Pancreas (tissue), 10 donors: ENCODE data around the gene MYH14. TPM values are rescaled to one million over a fixed set of nuclear protein-coding genes. Genes with fewer than 3 reads are reported as not detected.
A peak's percentile ranks its signal among the peaks of the same experiment; 100 is the strongest.

ENCODE experiments used
- ATAC-seq, 4 donors: fragments of 200-7000 bp; cut with Tn5 transposase; one replicate each; pipeline versions ENCODE4 v1.8.0 to v1.9.1; 2020; ENCODE audit warnings: mild to moderate bottlenecking in 4 of 4, moderate library complexity in 4 of 4
- DNase-seq, 6 donors: peaks; one replicate each; pipeline ENCODE4 v3.0.0-alpha.2; 2020
- FAIRE-seq: peaks from 2 replicates; lab custom pipeline; 2012; peaks lifted over from hg19 to GRCh38; lab: Jason Lieb, UNC
- H3K27ac ChIP-seq, 4 donors: fragments of 200-600 bp; sonication (generic); 1 replicate in 3 of 4; 2 replicates in 1 of 4; pipeline versions ENCODE4 v1.5.0 to v1.8.0; 2020
- H3K27me3 ChIP-seq, 4 donors: fragments of 200-600 bp; one replicate each; pipeline ENCODE4 v1.8.0; 2021
- H3K36me3 ChIP-seq, 3 donors: fragments of 200-600 bp; sonication (generic) in 1 of 3; one replicate each; pipeline versions ENCODE4 v1.5.0 to v1.8.0; 2020 to 2021
- H3K4me1 ChIP-seq, 3 donors: fragments of 200-600 bp; one replicate each; pipeline ENCODE4 v1.8.0; 2021
- H3K4me3 ChIP-seq, 4 donors: fragments of 200-600 bp; sonication (generic) in 2 of 4; one replicate each; pipeline versions ENCODE4 v1.5.0 to v1.8.0; 2020 to 2021
- H3K9me3 ChIP-seq, 4 donors: fragments of 200-600 bp; one replicate each; pipeline ENCODE4 v1.8.0; 2021
- CTCF ChIP-seq, 4 donors: fragments of 200-600 bp; sonication (generic) in 3 of 4; IDR thresholded peaks; one replicate each; pipeline versions ENCODE4 v1.5.0 to v1.8.0; 2021; ENCODE audit warnings: antibody characterized with exemption in 4 of 4
- WGBS, 2 donors: extraction: QIAGEN DNeasy Blood & Tissue Kit; methylation state at CpG; one replicate each; pipeline ENCODE4 v1.1.7; 2013; 5-methylcytosine and 5-hydroxymethylcytosine counted together
- intact Hi-C, 3 donors: fragments of 100-400 bp; cut with DNase I; formaldehyde crosslinking; loops; one replicate each; pipeline versions ENCODE4 v1.11.1 to v1.14.2; 2022
- polyA plus RNA-seq, 2 donors: library from polyadenylated mRNA; stranded (reverse); fragments of 200-250 nt; gene quantifications; one replicate each; pipeline ENCODE4 v1.2.3, GENCODE V29; 2013
- total RNA-seq, 6 donors: library from RNA; stranded (reverse); fragmentation: NEBNext Ultra II Directional in 4 of 6; extraction: Animal tissue kit (Norgen Biotek cat#: 25700) in 4 of 6; gene quantifications; one replicate each; pipeline versions ENCODE4 v1.2.1 to v1.2.4, GENCODE V29; 2021 to 2023
- donor health status: healthy with polysubstance abuse.
- donor health status: DM: no; HTN: no; CAD: no; lungs with moderate emphysema.
- donor health status: DM: no; HTN: no; CAD: no.
- donor health status: control.
- donor health status: control.
- donor health status: Bipolar disorder and iron deficiency.
- donor health status: DM: yes; HTN: yes; CAD: no.
- donor health status: DM: no; HTN: no; CAD: no.
- donor health status: DM: no; HTN: no; CAD: no.
- donor health status: DM: yes; HTN: yes; CAD: no.

Gene MYH14
- total and polyA plus RNA-seq, 8 donors = 21.4 to 75.7 (median 34.4) TPM

GRCh38 chr19:50325310-50326100 is 122.1 kb downstream of the MYH14 start:
- H3K36me3 ChIP-seq = no peaks in the 10 kb centered on the region
- H3K4me1 ChIP-seq = peaks cover 0 to 25% (median 0%) of the 10 kb centered on the region in 3 donors
- FAIRE-seq (no peak), ATAC-seq (peak; percentile 35 to 65 (median 58)), DNase-seq (peak; percentile 59 to 94 (median 88))
- 2 to 3% methylated on average over 45 to 48 of the region's 48 CpGs for WGBS, 2 donors
- H3K27me3 ChIP-seq = no peaks in the 10 kb centered on the region
- no peaks in the 10 kb centered on the region for H3K9me3 ChIP-seq
- intact Hi-C loops = no loop called here
- H3K27ac ChIP-seq = no peak overlapping the region
- peak overlapping the region in 1 of 4 donors; percentile 25 for H3K4me3 ChIP-seq
- TF ChIP-seq CTCF (IDR thresholded peaks at IDR 0.05) = no peak

DNA sequence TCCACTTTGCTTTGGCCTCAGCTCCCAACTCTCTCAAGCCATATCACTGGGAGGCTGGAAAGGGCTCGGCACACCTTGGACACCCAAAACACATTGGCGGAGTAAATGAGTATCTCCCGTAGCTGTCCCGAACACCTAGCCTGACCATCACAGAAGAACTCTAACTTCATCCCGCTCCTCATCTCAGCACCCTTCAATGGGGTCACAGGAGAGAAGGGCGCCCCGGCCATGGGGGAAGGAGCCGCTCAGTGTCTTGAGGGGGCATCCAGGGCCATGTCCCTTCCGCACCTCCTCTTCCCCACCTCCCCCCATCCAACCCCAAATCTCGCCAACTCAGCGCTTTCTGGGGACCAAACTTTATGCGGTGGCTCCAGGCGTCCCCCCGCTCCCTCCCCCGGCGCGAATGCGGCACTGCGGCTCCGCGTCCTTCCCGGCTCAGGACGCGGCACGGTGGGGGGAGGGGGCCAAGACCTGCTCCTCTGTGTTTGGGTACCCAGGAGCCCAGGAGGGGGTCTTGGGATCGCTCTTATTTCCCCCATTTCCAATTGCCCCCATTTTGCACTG is 122.8 kb downstream of the MYH14 start:
- Histone ChIP-seq H3K36me3 (no peaks in the 10 kb centered on the region), H3K27me3 (no peaks in the 10 kb centered on the region), H3K4me3 (peak overlapping the region in 1 of 4 donors; percentile 25), H3K4me1 (peaks cover 0 to 25% (median 0%) of the 10 kb centered on the region in 3 donors), H3K9me3 (no peaks in the 10 kb centered on the region), H3K27ac (no peak overlapping the region)
- intact Hi-C loops = no loop called here
- ATAC-seq (no peak), DNase-seq (peak in 4 of 6 donors; percentile 31 to 66 (median 42)), FAIRE-seq (no peak)
- no peak for TF ChIP-seq CTCF (IDR thresholded peaks at IDR 0.05)
- 9% methylated on average over 22 to 26 of the region's 26 CpGs for WGBS, 2 donors

DNA sequence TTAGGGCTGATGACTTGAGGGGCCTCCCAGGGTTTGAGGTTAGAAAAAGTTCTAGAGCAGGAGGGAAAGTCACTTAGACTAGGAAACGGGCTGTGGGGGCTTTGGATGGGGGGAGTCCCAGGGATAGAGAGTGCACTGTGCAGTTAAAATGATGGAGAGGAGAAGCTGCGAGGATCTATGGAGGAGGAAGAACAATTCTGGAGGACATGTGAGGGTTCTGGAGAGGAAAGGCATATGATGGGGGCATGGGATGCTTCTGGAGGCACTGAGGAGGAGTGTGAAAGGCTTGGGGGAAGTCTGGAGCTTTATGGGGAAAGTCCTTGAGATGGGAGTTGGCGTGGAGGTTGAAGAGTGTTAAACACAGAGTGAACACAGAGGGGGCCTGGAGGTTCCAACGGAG is 123.6 kb downstream of the MYH14 start:
- ATAC-seq (no peak), DNase-seq (no peak), FAIRE-seq (no peak)
- H3K36me3 ChIP-seq = no peaks in the 10 kb centered on the region
- H3K27me3 ChIP-seq = no peaks in the 10 kb centered on the region
- no peak overlapping the region for H3K4me3 ChIP-seq
- no peak for TF ChIP-seq CTCF (IDR thresholded peaks at IDR 0.05)
- no peaks in the 10 kb centered on the region for H3K9me3 ChIP-seq
- 44 to 70% methylated on average over 4 of the region's 4 CpGs for whole genome bisulfite sequencing, 2 donors
- H3K27ac ChIP-seq = no peak overlapping the region
- H3K4me1 ChIP-seq = peaks cover 0 to 28% (median 0%) of the 10 kb centered on the region in 3 donors
- intact Hi-C loops = no loop called here

DNA sequence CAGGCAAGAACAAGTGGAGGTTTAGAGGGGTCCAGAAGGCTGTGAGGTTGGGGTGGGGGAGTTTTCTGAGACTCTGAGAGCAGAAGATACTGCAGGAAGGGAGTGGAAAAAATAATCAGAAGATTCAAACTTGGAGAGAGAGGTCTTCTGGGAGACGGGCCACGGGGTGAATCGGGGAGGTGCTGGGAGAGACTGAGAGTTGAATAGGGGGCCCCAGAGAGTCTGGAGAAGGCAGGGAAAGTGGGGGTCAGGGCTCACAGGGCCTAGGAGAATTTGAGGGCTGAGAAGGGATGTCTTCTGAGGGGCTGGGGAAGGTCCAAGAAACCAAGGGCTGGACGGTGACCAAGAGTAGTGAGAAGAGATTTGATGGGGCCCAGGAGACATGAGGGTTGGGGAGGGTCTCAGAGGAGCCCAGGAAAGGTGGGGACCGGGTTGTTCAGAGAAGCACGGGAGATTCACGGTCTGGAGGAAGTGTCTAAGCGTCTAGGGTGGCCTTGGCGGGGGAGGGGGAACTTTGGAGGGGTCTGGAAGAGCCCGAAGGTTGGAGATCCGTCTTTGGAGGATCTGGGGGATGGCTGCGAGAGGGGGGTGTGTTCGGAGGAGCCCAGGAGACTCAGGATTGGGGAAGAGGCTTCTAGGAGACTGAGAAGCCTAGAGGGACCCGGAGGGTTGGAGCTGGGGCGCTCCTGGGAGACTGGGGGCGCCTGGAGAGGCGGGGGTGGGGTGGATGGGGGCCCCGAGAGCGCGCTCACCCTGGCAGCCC is 124.2 kb downstream of the MYH14 start:
- no peak for TF ChIP-seq CTCF (IDR thresholded peaks at IDR 0.05)
- intact Hi-C loops = no loop called here
- Histone ChIP-seq H3K36me3 (no peaks in the 10 kb centered on the region), H3K4me3 (no peak overlapping the region), H3K9me3 (no peaks in the 10 kb centered on the region), H3K27ac (no peak overlapping the region), H3K4me1 (peaks cover 0 to 32% (median 0%) of the 10 kb centered on the region in 3 donors), H3K27me3 (no peaks in the 10 kb centered on the region)
- 26 to 41% methylated on average over 14 to 20 of the region's 20 CpGs for WGBS, 2 donors
- FAIRE-seq = no peak
- DNase-seq = peak in 4 of 6 donors; percentile 31 to 65 (median 46)
- ATAC-seq = no peak
